IMR-90 (cell line): ENCODE measurements around the gene ABCA6.

Experiments used
- BHLHE40 ChIP-seq: fragments of 150-350 bp; IDR thresholded peaks from 2 replicates; pipeline ENCODE4 v1.6.1; 2016; ENCODE audit warnings: mild to moderate bottlenecking, low read depth, low read length
- CEBPB ChIP-seq: IDR thresholded peaks from 2 replicates; pipeline ENCODE4 v1.6.1; 2012; ENCODE audit warnings: low read depth, low read length, improper control_type of control experiment
- CTCF ChIP-seq: conservative IDR thresholded peaks from 2 replicates; pipeline ENCODE4 v1.5.1; 2012; ENCODE audit warnings: mild to moderate bottlenecking, low read depth, low read length, improper control_type of control experiment
- POLR2A ChIP-seq: IDR thresholded peaks from 2 replicates; pipeline ENCODE4 v1.6.1; 2012; ENCODE audit warnings: mild to moderate bottlenecking, low read depth, low read length
- SMC3 ChIP-seq: fragments of 150-350 bp; IDR thresholded peaks from 2 replicates; pipeline ENCODE4 v1.6.1; 2016; ENCODE audit warnings: low read depth, mild to moderate bottlenecking, antibody characterized with exemption, low read length, moderate library complexity

GRCh38 chr17:69122065-69122464 is 19.6 kb downstream of the ABCA6 start:
- TF ChIP-seq CTCF (no peak), POLR2A (no peak), CEBPB (no peak), SMC3 (no peak), BHLHE40 (no peak)
